HUDEP-2 (cell line): ENCODE measurements around the gene SYNPR.
"Not testable (repeated sequence)": the region's sequence is repeated elsewhere in the genome, so short reads cannot be mapped to it uniquely, and the experiment has no call there.

Experiments used
- DNase-seq, 76 experiments: peaks; one replicate each; lab custom pipeline; 2025; ENCODE audit not compliant: unreplicated experiment in 76 of 76; lab: John Stamatoyannopoulos, UW

The SYNPR gene

DNA sequence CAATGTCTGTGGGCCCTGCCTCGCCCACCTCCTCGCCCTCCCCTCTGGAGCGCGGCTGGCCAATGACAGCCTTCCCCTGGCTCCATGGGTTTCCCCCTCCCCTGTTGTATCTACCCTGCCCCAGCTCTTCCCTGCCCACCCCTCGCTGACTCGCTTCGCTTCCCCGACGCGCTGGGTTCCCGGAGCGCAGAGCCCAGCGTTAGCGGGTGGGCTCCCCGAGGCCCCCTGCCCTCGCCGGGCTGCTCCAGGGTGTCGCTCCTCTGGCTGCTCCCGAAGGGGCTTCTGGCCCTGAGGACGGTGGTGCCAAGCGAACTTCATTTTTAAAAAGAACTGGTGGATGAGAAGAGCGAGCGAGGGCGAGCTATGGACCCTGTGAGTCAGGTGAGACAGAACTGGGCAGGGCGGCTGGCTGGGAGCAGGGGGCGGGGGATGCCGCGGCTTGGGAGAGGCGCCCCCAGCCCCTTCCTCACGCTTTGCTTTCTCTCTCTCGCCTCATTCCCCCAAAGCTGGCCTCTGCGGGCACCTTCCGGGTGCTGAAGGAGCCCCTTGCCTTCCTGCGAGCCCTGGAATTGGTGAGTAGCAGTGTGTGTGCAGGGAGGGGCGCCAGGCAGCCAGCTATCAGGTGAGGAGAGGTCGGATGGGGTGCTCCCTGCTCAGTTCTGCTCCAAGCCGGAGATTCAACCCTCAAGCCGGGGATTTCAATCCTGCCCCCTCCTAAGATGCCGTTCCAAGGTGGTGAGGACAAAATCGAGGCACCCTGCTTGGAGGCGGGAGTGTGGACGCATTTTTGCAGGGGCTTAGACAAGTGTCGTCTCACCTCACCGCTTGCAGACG is at the start of gene SYNPR:
SYNPR (plus strand) TSS at position 138 of the 834 bp plus-strand sequence.
- DNase-seq: no peak

DNA sequence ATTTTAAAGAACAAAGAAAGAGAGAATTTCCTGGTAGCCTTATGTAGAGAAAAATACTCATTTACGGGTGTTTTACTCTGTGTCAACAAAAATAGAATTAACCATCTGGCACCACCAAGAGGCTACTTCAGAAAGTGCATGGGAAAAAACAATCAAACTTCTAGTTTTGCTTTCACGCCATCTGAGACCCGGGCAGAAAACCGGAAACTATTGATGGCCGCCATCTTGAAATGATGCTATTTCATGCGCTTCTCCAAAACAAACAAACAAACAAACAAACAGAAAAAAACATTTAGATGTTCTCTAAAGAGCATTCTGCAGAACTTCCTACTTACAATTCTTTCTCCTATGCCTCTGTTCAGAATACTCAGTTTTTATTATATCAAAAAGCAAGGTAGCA is 49.4 kb upstream of the SYNPR start:
- DNase-seq: peak in 6 of 76 experiments; percentile 0 to 10 (median 4)

DNA sequence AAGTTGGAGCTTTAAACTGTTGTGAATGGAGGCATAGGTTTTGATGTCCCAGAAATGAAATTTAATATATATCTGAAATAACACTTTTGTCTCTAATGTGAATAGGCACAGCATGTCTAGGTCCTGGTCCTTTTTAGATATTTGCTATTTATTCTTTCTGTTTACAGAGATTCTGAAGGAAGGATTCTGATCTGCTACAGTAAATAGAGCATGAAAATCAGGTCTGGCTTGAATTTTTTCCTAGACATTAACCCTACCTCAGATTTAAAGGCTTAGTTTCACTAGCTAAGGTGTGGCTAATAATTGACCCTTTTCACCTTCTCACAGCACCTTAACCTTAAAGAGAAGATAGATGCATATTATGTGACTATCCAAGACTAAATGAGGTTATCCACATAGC is 48.0 kb upstream of the SYNPR start:
- no peak for DNase-seq

DNA sequence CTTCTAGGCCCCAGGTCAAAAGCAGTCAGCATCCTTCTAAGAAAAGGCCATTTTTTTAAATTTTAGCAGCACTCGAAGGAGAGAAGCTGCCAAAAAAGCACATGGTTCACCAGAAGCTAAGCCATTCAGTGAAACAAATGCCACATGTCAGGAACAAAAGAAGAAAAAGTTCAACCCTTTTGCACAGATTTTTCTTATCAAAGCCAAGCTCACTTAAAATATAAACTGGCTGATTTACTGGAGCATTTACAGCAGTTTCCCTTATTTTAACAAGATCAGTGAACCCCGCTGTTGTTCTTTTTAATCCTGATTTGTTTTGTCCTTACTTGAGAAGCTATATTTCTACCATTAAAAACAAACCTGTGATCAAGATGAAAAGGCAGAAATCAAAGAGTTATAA is 46.5 kb upstream of the SYNPR start:
- DNase-seq: no peak

DNA sequence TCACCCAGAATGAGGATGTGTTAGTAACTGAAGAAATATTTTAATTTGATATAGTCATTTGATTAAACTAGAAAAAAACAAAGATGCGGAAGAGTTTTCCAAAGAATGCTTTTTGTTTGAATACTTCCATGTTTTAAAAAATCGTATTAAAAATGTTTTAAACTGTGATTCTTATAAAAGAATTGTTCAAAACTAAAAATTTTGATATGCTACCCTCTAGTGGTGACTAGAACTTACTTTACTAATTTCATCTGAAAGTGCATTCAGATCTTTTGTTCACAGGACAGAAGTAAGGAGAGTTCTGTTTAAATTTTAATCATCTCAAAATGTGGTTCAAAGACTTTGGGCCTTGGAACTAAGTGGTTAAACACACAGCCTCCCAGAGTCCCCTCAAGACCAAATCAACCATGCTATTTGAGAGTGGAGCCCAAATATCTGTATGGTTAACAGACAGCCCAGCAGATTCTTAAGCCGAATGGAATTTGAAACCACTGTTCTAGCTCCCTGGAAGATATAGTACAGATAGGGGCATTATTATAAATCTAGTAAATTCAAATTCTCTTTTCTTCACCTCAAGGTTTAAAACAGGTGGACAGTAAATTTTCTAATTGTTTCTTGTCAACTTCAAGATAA is 45.2 kb upstream of the SYNPR start:
- no peak for DNase-seq

DNA sequence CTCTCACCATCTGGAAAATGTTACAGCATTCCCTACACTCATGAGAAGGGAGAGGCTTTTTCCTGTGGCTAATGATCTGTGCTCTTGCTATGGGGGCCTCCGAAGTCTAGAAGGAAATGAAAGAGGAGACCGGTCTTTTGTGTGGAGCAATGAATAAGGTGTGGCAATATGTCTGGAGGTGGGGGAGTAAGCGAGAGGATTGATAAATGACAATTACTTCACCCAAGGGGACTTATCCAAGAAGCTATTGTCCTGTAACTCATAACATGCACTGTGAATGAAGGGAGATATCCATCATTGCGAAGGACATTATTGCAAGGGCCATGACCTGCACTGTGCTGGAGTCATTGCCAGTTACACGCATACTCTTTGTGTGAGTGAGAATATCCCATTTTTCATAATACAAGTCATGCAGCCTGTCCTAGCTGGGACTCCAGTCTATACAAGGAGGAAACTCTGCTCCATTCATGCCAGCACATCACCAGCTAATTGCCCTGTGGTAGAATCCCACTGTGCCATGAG is 37.7 kb upstream of the SYNPR start:
- no peak for DNase-seq

DNA sequence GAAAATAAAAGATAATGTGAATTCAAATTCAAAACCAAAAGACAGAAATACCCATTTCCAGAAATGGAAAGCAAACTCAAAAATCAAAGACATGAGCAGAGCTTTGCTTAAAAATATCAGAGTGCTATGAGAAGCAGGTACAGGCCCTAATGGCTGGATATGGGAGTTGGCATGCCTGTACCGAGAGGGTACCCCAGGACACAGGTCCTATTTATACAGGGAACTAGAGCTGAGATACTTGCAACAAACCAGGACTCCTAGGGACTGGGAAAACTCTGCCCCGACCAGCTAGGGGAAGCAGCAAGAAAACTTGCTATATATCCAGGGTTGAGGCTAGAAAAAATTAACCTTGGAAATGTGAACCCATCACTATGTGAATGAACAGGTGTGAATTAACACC is 36.0 kb upstream of the SYNPR start:
- DNase-seq: no peak

DNA sequence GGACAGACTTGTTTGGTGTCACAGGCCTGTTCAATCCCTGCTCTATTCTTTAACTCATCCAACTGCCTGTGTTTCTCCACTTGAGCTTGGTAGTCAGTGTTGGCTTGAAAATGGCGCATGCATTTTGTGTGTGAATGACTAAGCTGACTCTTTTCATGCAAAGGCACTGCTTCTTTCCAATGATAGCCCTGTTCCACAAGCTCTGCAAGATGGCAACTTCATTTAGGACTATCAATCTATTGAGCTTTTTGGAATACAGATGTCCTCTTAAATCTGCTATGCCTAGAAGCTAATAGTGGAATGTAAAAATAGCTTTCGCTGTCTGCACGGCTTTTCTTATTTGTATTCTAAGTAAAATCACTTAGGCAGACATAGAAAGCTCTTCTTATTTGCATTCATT is 33.6 kb upstream of the SYNPR start:
- no peak for DNase-seq

DNA sequence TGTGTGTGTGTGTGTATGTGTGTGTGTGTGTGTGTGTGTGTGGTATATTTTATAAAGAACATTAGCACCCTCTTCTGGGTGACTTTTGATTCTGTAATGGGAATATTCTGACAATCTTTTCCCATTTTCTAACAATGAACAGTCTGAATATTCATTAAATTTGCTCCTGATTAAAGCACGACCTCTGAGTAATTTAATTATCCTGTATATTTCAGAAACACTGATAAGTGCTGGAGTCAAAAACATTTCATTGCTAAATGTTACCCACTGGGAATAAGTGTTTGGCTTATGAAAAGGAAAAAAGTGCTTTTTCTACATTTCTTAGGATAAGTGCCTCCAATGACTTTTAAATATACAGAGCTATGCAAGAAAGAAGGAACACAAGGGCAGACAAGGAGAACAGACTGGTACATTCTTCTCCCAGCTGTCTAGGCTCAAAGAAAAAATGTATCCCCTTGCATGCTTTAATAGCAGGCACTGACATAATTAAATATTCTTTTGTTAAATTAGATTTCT is 32.3 kb upstream of the SYNPR start:
- no peak for DNase-seq

DNA sequence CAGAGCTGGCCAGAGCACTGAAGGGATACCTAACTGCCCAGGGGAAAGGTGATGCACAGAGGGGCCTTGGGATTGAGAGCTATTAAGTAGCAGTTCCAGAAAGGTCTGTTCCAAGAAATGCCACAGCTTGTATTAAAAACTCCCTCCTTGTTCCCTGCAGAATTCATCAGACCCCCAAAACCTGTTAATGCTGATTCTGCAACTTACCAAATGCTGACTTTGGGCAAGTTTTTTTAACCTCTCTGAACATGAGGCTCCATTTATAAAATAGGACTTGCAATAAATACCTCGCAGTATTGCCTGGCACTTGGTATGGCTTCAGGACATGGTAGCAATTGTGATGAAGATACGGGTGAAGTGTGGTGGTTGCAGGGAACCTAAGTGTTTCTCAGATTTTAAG is 30.1 kb upstream of the SYNPR start:
- DNase-seq: no peak

DNA sequence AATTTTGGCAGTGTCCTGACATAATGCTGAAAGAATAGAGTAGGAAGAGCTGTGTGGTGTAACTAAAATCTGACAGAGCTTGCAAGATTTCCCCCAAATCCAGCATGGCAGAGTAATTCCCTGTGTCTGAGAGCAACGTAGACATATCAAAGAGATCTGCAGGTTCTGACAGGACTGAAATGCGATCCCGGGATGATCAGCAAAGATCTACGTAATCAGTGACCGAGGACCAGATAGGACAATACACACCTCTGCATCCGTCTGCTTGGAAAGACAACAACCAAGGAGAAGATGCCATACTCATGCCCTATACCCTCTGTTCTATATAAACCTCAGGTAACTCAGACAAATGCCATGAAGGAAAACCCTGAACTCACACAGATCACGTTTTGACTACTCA is 26.6 kb upstream of the SYNPR start:
- DNase-seq: no peak

DNA sequence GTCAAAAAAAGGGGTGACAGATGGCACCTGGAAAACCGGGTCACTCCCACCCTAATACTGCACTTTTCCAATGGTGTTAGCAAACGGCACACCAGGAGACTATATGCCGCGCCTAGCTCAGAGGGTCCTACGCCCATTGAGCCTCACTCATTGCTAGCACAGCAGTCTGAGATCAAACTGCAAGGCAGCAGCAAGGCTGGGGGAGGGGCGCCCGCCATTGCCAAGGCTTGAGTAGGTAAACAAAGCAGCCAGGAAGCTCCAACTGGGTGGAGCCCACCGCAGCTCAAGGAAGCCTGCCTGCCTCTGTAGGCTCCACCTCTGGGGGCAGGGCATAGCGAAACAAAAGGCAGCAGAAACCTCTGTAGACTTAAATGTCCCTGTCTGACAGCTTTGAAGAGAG is 22.3 kb upstream of the SYNPR start:
- not testable (repeated sequence) for DNase-seq

DNA sequence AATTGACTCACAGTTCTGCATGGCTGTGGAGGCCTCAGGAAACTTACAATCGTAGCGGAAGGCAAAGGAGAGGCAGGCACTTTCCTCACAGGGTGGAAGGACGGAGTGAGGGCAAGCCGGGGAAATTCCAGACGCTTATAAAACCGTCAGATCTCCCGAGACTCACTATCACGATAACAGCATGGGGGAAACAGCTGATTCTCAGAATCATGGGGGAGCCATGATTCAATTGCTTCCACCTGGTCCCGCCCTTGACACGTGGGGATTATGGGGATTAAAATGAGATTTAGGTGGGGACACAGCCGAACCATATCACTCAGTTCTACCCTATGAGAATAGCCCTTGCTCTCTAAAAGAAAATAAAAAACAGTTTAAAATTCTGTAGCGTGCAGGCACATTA is 13.4 kb upstream of the SYNPR start:
- DNase-seq: no peak

DNA sequence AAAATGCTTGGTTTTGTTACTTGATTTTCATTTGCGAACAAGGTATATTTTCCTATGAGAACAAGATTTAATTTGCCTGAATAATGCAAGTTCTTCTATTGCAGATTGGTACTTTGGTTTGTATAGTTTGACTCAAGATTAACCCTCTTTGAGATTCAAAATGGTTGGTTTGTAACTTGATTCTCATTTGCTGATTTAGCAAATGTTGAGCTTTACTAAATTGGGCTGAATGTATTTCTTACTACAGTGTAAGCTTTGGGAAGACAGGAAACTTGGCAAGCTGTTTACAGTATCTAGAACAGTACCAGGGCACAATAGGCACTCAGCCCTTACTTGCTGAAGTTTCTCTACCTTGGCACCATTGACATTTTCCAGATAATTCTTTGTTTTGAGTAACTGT is 3.7 kb upstream of the SYNPR start:
- no peak for DNase-seq

DNA sequence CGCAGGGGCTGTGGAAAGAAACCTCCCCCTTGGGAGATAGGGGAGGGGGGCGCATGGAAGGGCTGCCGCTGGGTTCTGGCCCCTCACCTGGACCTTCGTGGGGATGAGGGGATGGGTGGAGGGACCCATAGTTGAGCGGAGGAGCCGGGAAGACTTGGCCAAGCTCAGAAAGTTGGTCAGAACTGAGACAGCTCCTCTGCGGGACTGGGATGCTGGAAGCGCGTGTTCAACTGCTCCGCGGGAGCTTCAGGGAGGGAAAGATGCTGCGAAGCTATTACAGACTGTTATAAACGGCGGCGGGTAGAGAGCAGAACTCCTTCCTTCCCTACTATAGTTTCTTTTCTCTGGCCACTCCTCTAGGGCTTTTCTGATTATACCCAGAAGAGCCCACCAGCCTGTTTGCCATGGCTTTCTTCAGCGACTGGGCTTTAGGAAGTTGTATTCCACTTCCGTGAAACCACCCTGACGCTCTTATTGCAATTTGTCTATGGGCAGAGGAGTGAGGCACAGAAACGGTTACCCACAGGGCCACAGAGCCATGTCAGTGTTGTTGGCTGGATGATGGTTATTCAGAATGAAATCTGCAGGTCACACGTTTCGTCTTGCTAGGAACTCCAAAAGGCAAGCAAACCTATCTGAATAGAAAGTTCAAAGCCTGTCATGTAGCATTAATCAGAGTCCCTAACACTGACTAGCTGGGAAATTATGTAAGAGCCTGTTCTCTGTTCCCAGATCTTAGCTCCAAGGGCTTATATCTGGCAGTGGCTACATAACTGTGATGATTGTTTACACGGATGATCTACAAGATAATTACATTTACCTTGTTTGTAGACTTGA is 1.1 kb downstream of the SYNPR start:
- DNase-seq: no peak

DNA sequence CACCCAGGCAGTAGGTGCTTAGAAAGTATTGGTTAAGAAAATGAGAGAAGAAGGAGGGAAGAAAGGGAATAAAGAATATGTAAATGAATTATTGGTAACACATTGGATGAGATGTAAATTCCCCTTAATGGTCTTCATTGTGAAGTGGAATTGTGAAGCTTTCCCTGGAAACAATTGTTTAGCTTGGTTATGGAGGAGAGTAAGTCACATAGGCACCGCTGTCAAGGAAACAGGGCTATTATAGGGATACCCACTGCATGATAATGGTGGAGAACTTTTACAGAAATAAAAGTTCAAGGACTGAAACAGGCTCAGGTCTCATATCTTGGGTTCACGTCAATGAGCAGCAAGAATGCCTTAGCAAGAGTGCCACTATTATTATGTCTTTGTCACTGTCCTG is 9.5 kb downstream of the SYNPR start:
- no peak for DNase-seq

DNA sequence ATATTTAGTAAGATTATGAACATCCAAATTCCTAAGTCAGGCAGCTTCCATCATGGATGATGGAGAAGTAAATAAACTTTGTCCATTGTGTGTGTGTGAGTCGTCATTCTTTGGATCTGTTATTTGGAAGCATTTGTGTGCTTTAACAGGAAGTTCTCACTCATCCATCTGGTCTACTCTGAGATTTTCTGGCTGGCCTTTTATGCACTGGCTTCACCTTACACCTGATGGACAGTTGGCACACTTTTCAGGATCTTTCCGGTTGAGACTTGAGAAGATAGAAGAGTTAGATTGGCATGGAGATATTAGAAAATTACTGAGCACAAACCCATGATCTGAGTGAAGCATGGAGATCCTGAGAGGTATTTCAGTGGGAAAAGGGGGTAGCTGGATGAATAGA is 12.6 kb downstream of the SYNPR start:
- DNase-seq: no peak

DNA sequence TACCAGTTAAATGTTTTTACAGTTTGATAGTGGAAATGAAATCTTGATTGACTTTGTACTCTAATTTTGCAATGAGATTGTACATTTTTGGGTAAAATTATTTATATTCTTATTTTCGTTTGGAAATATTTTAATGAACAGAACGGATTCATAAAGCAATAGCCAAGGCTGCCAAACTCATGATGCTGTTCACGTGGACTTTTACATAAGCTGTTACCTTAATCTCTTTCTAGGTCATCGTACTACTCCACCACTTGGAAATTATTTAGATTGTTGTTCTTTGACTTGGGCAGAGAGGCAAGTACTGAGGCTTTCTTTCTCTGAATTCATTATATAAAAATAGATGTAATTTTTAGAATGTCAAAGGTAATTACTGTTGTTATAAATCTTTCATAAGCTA is 16.2 kb downstream of the SYNPR start:
- DNase-seq: no peak

DNA sequence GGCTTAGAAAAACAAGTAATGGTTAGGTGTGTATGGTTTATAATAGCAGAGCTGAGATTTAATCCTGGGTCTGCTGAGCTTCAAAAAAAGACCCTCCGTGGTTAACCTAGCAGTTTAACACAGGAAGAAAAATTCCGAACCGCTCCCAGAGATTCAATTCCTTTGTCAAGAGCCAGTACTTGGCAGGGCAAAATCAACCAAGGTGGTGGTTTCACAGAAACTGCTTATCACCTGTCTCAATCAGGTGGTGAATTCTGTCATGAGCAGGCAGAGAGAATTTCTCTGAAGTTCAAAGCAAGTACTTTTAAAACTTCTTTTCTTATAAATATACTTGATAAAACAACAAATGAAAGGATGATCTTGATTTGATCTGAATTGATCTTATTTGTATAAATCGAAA is 17.2 kb downstream of the SYNPR start:
- DNase-seq: no peak

DNA sequence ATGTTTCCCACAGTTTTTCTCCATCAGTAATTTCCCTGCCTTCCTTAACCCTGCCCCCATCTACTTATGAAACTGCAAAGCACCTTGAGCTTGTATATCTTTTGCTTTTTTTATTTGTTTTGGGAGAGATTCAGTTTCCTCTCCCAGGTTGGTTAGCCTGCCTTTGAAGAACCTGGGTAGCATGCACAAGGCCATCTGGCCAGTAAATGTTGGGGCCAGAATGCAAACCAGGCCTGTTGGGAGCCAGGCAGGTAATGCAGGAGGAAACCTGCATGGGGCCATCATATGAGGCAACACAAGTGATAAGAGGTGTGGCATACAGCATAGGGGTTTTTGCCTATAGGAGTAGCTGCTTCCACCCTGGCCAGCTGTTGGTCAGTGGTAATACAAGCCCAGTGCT is 17.7 kb downstream of the SYNPR start:
- DNase-seq: no peak

DNA sequence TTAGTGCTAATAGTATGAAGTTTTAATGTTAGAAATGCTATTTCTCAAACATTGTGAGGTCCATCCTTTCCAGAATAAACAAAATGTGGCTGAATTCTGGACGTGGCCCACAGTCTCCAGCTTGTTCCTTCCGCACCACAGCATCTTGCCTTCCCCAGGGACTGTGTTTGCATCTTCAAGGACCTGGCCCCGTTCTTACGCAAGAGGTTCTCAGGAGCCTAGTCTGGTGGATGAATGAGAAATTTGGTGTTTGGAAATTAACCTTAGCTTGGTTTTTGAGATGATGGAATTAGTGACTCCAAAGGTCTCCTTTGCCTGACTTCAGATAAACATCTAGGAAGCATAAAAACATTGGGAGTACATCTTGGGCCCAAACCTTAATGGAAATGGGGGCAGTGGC is 18.1 kb downstream of the SYNPR start:
- no peak for DNase-seq
